NCI-H1105 (cell line): ENCODE measurements around the gene ZFYVE28.
"Not testable (repeated sequence)": the region's sequence is repeated elsewhere in the genome, so short reads cannot be mapped to it uniquely, and the experiment has no call there.

Experiments
- DNase-seq: peaks from one replicate; lab custom pipeline; 2025; lab: John Stamatoyannopoulos, UW

ZFYVE28 gene

DNA sequence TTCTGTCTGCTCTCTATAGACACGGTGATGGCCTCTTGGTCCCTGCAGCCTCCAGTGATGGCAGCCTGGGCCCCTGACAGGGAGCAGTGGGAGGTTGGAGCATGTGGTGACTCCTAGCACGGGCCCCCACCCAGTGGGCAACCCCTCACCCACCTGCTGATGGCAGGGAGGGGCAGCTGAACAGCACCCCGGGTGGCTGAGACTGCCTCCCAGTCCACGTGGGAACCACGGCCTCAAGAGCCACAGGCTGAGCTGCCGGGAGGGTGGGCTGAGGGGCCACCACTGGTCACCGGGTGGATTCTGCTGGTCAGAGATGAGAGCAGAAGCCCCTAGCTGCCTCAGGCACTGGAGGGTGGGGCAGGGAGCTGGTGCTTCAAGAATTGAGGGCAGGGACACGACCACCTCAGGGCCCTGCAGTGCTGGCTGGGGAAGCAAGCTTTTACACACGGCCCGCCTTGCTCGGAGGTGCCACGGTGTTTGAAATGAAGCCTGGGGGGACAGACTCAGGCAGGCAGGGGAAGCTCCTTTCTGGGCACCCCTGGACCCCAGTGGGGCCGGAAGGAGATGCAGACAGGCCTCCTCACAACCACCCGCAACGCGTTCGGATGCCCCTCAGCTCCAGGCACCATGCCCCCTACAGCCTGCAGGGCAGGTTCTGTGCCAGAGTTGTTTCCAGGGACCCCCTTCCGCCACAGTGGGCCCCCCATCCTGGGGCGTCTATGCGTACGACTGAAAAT is 170.2 kb downstream of the ZFYVE28 start:
- no peak for DNase-seq

DNA sequence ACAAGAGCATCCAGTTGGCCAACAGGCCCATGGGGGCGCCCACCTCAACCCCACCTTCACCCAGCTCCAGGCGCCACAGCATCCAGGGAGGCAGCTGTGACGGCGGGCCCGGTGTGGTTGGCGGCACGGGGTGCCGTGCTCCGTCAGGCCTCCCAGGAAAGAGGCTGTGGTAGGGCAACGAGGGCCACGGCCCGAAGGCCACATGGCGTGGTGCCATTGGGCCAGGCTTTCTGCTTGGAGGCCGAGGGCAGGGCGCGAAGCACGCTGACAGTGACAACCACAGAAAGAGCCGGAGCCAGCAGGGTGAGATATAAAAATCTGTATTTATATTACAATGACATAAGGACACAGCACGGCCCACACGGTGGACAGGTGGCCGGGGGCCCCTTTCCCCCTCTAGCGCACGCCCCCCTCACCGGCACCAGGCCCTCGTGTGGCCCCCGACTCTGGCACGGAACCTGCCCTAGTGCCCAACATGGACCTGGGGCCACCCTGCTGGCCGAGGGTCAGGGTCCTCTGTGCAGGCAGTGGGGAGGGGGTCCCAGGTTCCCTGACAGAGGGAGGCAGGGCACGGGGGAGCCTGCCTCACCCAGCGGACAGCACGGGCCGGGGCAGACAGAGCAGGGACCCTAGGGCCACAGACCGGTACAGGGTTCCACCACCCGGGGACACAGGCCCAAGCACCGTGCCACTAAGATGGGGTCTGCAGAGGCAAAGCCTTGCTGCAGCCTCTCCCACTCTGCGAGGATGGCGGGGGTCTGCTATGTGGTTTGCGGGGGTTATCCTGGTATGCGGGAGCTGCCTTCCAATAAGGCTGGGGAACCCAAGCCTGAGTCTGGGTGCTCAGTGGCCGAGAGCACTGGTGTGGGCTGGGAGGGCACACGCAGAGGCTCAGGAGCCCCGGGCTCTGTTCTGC is 171.1 kb downstream of the ZFYVE28 start:
- DNase-seq = no peak

DNA sequence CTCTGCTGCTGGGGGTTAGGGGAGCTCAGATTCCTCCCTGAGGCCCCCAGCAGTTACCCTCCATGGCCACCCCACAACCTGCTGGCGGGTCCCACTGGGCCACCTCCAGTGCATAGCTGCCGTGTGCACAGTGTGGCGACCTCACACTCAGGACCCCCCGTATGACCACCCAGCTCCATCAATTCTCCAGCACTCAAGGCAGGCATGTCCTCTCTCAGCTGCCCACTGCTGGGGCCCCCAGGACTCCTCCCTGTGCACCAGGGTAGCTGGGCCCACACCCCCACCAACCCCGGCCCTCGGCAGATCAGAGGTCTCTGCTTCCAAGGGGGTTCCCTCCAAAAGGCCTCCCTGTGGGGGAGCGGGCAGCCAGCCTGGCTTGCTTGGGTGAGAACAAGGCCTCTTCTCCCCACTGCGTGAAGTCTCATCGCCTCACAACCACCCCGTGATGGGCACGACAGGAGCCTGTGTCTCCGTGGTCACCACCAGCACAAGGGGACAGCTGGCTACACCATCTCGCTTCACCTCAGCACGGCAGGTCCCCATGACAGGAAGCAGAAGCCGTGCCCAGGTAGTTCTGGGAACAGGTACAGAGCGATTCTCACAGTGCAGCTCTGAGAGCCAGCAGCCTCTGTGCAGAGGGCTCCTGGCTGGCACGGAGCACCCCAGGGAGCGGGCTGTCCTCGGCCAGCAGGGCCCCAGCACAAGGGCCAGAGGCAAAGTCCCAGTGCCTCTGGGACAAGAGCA is 171.9 kb downstream of the ZFYVE28 start:
- no peak for DNase-seq

DNA sequence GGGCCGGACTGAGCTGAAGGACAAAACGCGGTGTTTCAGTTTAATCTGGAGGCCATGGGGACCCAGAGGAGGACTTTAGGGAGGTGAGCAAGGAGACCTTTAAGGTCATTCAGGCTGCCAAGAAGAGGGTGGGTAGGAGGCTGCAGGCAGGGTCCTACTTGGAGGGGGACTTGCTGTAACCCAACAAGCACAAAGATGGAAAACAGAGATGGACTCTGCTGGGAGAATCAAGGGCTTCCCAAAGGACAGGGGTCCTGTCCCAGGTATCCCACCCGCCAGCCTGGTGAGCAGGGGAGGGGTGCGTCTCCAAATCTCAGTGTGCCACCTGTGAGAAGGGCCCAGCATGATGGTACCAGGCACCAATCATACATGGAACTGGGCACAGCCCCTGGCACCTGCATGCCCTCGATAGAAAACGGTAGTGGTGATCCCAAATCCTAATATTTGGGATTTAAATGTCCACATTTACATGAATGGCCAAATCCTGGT is 172.6 kb downstream of the ZFYVE28 start:
- DNase-seq = no peak

DNA sequence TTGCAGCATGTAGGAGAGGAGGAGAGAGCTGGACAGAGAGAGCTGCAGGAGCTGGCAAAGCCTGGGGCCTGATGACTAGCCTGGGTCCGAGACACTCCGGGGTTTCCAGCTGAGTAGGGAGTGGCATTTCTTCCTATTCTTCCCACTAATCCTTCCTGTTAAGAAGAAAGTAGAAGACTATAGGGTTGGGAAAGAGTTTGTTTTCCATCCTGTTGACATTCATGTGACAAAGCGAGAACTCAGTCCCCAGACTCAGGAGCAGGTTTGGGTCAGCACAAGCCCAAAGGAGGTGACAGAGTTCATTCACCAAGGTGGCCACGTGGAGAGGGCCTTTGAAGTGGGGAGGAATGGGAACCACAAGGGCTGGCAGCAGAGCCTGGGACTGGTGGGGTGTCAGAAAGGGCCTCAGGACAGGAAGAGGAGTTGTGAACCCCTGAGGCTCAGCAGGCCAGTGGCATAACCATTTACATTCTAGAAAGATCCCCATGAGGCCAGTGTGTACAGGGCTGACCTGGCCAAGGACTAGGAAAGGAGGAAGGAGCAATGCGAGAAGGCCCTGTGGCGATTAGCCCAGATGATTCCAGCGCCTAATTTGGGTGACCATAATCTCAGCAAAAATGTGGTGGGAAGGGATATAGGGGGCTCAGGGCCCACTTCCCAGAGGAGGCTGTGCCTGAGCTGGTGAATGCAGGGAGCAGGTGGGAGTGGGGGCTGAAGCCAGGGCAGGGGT is 173.2 kb downstream of the ZFYVE28 start:
- no peak for DNase-seq

DNA sequence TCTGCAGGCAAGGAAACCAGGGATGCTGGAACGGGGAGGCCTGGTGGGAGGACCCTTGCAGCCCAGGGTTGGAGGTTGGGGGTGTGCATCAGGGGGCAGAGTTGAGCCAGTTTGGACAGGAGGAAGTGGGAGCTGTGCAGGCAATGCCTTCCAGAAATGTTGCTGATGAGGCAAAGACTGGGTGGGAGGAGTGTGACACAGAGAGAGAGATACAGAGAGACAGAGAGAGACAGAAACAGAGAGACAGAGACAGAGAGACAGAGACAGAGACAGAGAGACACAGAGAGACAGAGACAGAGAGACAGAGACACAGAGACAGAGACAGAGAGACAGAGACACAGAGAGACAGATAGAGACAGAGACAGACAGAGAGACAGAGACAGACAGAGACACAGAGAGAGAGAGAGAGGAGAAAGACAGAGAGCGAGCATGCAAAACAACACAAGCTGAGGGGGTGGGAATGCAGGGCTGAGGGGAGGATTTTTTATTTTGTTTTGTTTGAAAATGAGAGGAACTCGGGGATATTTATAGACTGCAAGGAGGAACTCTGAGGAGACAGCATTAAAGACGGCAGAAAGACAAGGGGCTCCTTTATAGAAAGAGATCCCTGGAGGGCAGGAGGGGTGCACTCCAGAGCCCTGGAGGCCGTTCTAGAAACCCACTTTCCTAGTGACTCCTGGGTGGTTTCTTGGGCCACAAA is 174.6 kb downstream of the ZFYVE28 start:
- DNase-seq = no peak

DNA sequence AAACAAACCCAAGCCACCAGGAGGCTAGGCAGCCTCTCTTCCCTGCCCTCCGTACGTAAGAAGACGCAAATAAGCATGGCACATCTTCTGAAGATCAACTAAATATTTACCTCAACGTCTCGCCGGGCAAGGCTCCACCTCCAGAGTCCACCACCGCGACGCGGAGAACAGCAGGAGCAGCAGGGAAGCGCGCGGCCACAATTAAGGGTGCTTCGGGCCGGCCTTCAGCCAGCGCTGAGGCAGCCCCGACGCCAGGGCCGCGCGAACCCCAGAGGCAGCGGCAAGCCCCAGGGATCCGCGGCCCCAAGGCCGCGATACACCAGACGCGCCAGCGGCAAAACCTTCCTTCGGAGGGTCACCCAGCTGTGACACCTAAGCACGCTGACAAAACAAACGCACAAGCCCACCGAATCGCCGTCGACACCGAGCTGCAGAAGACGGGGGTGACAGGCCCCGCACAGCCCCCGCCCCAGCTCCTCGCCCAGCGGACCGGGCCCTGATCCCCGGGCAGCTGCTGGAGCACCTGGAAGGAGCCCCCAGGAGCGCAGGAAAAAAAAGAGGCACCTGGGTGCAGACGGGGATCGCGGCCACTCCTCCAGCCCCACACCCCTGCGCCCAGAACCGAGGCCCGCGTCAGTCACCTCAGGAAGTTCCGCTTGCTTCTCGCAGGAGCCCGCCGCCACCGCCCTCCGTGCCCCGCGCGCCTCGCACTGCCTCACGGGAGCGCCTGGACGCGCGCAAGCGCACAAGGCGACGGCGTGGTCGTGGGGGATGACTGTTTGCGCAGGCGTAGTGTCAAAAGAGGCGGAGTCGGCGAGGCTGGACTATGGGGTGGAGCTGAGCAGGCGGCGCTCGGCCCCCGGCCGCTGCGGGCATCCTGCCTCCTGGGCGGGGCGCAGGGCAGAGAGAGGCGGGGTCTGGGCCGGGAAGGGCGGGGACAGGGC is 176.8 kb downstream of the ZFYVE28 start, which contains the start of the genes HAUS3 and POLN:
Gene HAUS3, minus strand, starts transcription at position 712 of the 944 bp plus-strand sequence. CDS start 1,175 bp downstream, outside the sequence.
Gene POLN, minus strand, starts transcription at position 712 of the 944 bp plus-strand sequence. CDS start 12,890 bp downstream, outside the sequence.
- peak; percentile 75 for DNase-seq

DNA sequence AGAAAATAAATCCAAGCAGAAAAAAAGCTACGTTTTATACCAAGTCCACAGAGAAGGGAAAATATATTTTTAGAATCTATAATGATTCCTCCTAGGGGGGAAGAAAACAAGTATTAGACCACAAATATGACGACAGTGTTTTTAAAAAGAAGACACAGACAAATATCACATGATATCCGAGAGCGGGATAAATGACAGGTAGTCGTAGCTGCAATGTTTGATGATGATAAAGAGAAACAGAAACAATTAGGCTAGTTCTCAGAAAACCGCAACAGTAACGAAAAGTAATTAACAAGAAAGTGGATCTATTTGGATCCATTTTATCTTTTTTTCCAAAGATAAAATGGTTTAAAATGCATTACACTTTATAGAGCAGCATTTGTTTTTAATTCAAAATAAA is 177.4 kb downstream of the ZFYVE28 start:
- no peak for DNase-seq

DNA sequence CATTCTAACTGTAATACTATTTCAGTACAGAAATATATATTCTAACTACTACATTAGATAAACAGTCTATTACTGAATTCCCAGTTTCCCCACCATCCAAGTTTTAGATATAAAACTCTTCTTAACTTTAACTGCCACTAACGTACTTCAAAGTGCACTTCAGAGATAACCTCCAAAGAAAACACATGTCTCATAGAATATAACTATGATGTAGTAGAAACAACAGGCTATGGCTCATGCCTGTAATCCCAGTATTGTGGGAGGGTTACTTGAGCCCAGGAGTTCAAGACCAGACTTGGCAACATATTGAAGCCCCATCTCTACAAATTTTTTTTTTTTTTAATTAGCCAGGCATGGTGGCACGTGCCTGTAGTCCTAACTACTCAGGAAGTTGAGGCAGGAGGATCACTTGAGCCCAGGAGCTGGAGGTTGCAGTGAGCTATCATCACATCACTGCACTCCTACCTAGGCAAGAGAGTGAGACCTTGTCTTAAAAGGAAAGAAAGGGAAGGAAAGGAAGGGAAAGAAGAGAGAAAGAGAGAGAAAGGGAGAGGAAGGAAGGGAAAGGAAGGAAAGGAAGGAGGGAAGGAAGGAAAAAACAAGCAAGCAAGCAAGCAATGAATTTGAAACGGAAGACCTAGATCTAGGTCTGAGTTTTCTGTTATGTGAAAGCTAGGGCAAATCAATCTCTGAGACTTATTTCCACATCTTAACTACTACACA is 181.3 kb downstream of the ZFYVE28 start:
- DNase-seq = no peak

DNA sequence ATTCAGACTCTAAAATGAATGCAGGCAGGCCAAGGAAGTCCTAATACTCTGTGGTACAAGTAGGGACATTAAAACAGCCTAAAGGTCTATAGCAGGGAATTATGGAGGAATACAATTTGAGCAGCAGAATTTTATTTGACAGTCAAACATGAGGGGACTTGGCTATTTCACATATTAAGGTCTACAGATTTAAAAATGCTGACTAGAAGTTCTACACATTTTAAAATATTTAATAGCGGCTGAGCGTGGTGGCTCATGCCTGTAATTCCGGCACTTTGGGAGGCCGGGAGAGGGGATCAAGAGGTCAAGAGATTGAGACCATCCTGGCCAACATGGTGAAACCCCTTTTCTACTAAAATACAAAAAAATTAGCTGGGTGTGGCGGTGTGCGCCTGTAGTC is 187.4 kb downstream of the ZFYVE28 start:
- no peak for DNase-seq

DNA sequence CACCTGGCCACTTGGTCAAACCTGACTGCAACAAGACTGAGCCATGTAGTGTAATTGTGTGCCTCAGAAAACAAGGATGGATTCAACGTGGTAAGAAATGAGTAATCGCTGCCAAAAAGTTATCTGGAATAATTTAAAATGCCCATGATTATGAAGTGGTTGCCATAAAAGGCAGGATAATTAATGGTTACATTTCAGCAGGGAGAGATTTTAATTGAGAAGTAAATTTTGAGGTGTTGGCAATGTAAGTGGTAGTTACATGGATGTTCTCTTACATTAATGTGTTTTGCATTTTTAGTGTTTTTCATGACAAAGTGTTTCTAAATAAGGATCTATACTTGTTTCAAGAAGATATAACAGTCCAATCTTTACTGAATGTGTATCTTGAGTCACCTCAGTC is 192.2 kb downstream of the ZFYVE28 start:
- DNase-seq = peak; percentile 37

DNA sequence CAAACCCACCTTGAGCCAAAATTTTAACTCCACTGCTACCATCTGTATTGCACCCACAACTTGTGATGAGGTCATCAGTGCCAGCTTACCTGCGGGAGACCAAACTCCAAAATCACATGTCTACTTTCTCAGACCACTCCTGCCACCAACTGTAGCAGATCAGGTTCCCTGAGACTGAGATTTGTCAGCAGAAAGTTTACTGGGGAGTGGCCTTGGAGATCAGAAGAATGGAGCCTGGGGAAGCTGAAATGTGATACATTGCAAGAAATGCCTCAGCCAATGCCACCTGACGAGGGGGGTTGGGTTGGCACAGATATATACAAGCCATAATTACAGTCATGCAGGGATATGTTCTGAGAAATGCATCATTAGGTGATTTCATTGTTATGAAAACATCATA is 195.6 kb downstream of the ZFYVE28 start:
- DNase-seq = no peak

DNA sequence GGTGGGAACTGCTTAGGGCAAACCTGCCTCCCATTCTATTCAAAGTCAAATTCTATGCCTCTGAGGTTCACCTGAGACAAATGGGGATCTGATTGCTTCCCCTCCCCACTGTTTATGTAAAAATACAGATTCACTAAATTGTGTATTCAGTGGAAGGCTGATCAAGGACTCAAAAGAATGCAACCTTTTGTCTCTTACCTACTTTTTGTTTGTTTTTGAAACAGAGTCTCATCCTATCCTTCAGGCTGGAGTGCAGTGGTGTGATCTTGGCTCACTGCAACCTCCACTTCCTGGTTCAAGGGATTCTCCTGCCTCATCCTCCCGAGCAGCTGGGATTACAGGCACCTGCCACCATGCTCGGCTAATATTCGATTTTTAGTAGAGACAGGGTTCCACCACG is 197.1 kb downstream of the ZFYVE28 start:
- DNase-seq = not testable (repeated sequence)

DNA sequence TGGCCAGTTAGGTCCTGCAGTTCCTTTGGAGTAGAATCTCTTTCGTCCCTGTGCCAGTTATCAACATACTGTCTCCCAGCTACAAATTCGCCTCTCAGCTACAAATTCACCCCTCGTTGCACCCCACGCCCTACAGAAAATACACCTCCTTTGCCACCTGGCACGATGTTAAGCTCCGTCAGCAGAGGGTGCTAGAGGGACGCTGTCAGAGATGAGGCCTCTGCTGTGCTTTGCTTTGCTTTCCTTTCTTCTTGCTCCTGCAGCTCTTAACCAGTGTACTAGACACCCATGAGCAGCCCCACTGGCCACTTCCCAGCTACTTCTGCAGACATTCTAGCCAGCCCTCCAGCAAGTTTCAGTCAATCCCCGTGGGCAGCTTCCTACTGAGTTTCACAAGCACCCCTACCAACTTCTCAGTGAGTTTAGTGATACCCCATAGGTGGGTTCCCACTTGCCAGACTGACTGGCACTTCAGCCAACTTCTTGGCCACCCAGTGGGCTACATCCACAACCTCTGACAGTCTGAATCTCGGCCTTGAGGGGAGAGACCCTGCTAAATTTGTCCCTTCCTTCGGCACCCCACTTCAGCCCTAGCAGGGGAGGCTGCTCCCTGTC is 198.3 kb downstream of the ZFYVE28 start:
- peak; percentile 47 for DNase-seq
